Measurements from ENCODE around the gene RHOXF2B. TPM values are rescaled to one million over a fixed set of nuclear protein-coding genes. Genes with fewer than 3 reads are reported as not detected.
"Not testable (repeated sequence)": the region's sequence is repeated elsewhere in the genome, so short reads cannot be mapped to it uniquely, and the experiment has no call there.

The RHOXF2B gene
- not detected in 2 replicates for total RNA-seq (2014; rRNA removed)
- Bru-seq, nascent RNA = not detected
- not detected for BruChase-seq, experiment 1, labeled RNA remaining after a 6-hour chase
- not detected for BruChase-seq, experiment 2, labeled RNA remaining after a 2-hour chase
- long read RNA-seq = 0 reads

DNA sequence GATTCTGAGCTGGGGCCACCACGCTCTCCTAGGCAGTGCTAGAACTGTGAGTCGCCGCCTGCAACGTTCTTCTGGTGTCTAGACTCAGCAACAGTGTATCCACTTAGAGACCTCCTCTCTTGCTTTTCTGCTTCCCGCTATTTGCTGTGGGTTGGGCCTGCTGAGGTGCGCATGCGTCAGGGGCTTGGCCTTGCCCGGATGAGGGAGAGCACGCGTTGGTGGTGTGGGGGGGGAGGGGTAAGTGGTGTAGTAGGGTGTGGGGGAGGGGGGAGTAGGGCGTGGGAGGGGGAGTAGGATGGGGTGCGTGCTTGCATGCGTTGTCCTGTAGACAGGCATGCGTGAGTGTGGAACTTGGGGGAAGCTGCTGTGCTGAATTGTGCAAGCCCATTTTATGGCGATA, at the start of gene RHOXF2B:
TSS of gene RHOXF2B (minus strand) at position 101 of the 400 bp plus-strand sequence. CDS start 138 bp downstream, outside the sequence.
- intact Hi-C loops (cut with micrococcal nuclease); H3K27me3 ChIP-seq (ENCODE audit: low read length); CTCF ChIA-PET; H3K4me1 ChIP-seq (ENCODE audit: insufficient read depth, low read length); BruUV-seq (replicated peaks); POLR2A ChIA-PET (ENCODE audit: unreplicated experiment); ATAC-seq; H3K36me3 ChIP-seq (ENCODE audit: low read depth, low read length); H3K4me3 ChIP-seq (ENCODE audit: low read length); H3K9me2 ChIP-seq (replicated peaks; ENCODE audit: low read length); H4K20me1 ChIP-seq (ENCODE audit: low read length); H2AFZ ChIP-seq (ENCODE audit: low read length); H3K9ac ChIP-seq (ENCODE audit: low read length); DNase-seq; H3K4me2 ChIP-seq (ENCODE audit: low read length); H3K27ac ChIP-seq (ENCODE audit: low read length); H3K9me3 ChIP-seq (ENCODE audit: low read length); H3F3A ChIP-seq (ENCODE audit: low read length, unreplicated experiment); H3K79me2 ChIP-seq (ENCODE audit: low read length): not testable (repeated sequence)

- H3K27me3 ChIP-seq (ENCODE audit: low read length) = no peaks in the 10 kb centered on the region
- no peaks in the 10 kb centered on the region for H4K20me1 ChIP-seq (ENCODE audit: low read length)
- BruUV-seq (replicated peaks) = no TSS peak
- H3K9me2 ChIP-seq (replicated peaks; ENCODE audit: low read length) = no peaks in the 10 kb centered on the region
- no peak overlapping the region for H3K4me3 ChIP-seq (ENCODE audit: low read length)
- no peak for TF ChIP-seq CTCF (conservative IDR thresholded peaks at IDR 0.05; ENCODE audit: low read depth, low read length)
- no peak for TF ChIP-seq EZH2phosphoT487 (IDR thresholded peaks at IDR 0.05; ENCODE audit: borderline replicate concordance, low read length)
- no peak for TF ChIP-seq EZH2 (IDR thresholded peaks at IDR 0.05; ENCODE audit: low read length, unreplicated experiment)
- ATAC-seq (no peak), DNase-seq (no peak)
- H3K9me3 ChIP-seq (ENCODE audit: low read length) = no peaks in the 10 kb centered on the region
- H3K79me2 ChIP-seq (ENCODE audit: low read length) = no peaks in the 10 kb centered on the region
- no peak overlapping the region for H3K9ac ChIP-seq (ENCODE audit: low read length)
- H3K4me1 ChIP-seq (ENCODE audit: insufficient read depth, low read length) = no peaks in the 10 kb centered on the region
- no peak overlapping the region for H2AFZ ChIP-seq (ENCODE audit: low read length)
- H3K4me2 ChIP-seq (ENCODE audit: low read length) = no peak overlapping the region
- ChIA-PET CTCF (no interaction called here), POLR2A (ENCODE audit: unreplicated experiment) (no interaction called here)
- no peaks in the 10 kb centered on the region for H3K36me3 ChIP-seq (ENCODE audit: low read depth, low read length)
- no peak overlapping the region for H3K27ac ChIP-seq (ENCODE audit: low read length)
- no peaks in the 10 kb centered on the region for H3F3A ChIP-seq (ENCODE audit: low read length, unreplicated experiment)
- intact Hi-C loops (cut with micrococcal nuclease) = no loop called here
These were observed 48.0 kb upstream of the RHOXF2B start for GRCh38 chrX:120125444-120125843.

DNA sequence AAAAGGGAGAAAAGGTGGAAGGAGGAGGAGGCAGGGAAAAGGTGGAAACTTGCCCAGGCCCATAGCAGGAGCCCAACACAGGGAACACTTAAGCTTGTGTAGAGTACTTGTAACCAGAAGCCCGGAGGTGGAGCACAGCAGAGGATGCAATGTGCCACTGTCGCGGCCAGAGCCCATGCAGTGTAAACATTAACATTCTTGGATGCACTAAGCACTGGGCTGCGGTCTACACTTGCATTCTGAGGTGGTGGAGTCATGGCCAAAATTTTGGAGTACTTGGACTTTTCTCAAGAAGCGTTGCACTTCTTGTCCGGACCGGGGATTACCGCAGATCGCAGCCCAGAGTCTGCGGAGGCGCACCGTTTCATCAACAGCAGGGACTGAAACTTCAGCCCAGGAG, 42.7 kb upstream of the RHOXF2B start:
- H3K36me3 ChIP-seq (ENCODE audit: low read depth, low read length) = no peaks in the 10 kb centered on the region
- no peak overlapping the region for H3K27ac ChIP-seq (ENCODE audit: low read length)
- no peaks in the 10 kb centered on the region for H3K27me3 ChIP-seq (ENCODE audit: low read length)
- POLR2A ChIA-PET (ENCODE audit: unreplicated experiment) = no interaction called here
- CTCF ChIA-PET = interaction anchor here (1.0 kb wide), 1 partner anchor 28 kb away, joined by 16 read pairs; no protein-coding TSS in a partner anchor
- TF ChIP-seq CTCF (conservative IDR thresholded peaks at IDR 0.05; ENCODE audit: low read depth, low read length) = no peak
- TF ChIP-seq EZH2phosphoT487 (IDR thresholded peaks at IDR 0.05; ENCODE audit: borderline replicate concordance, low read length) = no peak
- no peak for TF ChIP-seq EZH2 (IDR thresholded peaks at IDR 0.05; ENCODE audit: low read length, unreplicated experiment)
- no peaks in the 10 kb centered on the region for H3F3A ChIP-seq (ENCODE audit: low read length, unreplicated experiment)
- peak; percentile 77 for DNase-seq
- H4K20me1 ChIP-seq (ENCODE audit: low read length) = no peaks in the 10 kb centered on the region
- H3K4me3 ChIP-seq (ENCODE audit: low read length) = no peak overlapping the region
- H3K9ac ChIP-seq (ENCODE audit: low read length) = no peak overlapping the region
- no peaks in the 10 kb centered on the region for H3K9me2 ChIP-seq (replicated peaks; ENCODE audit: low read length)
- ATAC-seq = peak; percentile 90
- no TSS peak for BruUV-seq (replicated peaks)
- 0 out of 2 replicates have a peak, but pooled peaks cover 3% of the 10 kb centered on the region for H3K4me1 ChIP-seq (ENCODE audit: insufficient read depth, low read length)
- H3K79me2 ChIP-seq (ENCODE audit: low read length) = no peaks in the 10 kb centered on the region
- H3K9me3 ChIP-seq (ENCODE audit: low read length) = no peaks in the 10 kb centered on the region
- intact Hi-C loops (cut with micrococcal nuclease) = no loop called here
- no peak overlapping the region for H2AFZ ChIP-seq (ENCODE audit: low read length)
- H3K4me2 ChIP-seq (ENCODE audit: low read length) = no peak overlapping the region
